Measurements from ENCODE around the gene PAPPA. TPM values are rescaled to one million over a fixed set of nuclear protein-coding genes. Genes with fewer than 3 reads are reported as not detected.

The PAPPA gene
- total RNA-seq, 2 donors from 2014 or later = 1.8 to 5.7 TPM

- Histone ChIP-seq H3K4me1 (no peaks in the 10 kb centered on the region), H3K4me3 (no peak overlapping the region), H3K9me3 (no peaks in the 10 kb centered on the region), H3K27ac (no peak overlapping the region), H3K27me3 (no peaks in the 10 kb centered on the region), H3K36me3 (no peaks in the 10 kb centered on the region)
- no peak for DNase-seq (ENCODE audit: low spot score)
- TF ChIP-seq CTCF (IDR thresholded peaks at IDR 0.05) = no peak
Measured at GRCh38 chr9:116165912-116166311, 12.3 kb downstream of the PAPPA start.

DNA sequence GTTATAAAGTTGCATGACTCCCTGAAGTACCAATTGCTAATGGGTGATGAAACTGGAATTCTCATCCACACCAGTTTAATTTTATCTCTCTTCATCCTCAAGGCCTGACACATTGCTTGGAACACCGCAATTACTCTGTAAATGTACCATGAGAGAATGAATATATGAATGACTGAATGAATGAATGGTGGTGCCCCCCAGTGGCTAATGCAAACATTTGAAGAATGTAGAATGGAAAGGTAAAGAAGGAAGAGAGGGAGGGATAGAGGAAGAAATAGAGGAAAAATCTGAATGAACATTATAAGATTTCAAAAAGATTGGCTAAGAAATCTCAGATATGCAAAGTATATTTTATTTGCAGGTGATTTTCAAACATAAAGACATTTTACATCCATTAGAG is 13.1 kb downstream of the PAPPA start:
- H3K27ac ChIP-seq = no peak overlapping the region
- no peak for TF ChIP-seq CTCF (IDR thresholded peaks at IDR 0.05)
- no peaks in the 10 kb centered on the region for H3K9me3 ChIP-seq
- no peak overlapping the region for H3K4me3 ChIP-seq
- no peak for DNase-seq (ENCODE audit: low spot score)
- H3K36me3 ChIP-seq = no peaks in the 10 kb centered on the region
- H3K4me1 ChIP-seq = no peaks in the 10 kb centered on the region
- no peaks in the 10 kb centered on the region for H3K27me3 ChIP-seq

DNA sequence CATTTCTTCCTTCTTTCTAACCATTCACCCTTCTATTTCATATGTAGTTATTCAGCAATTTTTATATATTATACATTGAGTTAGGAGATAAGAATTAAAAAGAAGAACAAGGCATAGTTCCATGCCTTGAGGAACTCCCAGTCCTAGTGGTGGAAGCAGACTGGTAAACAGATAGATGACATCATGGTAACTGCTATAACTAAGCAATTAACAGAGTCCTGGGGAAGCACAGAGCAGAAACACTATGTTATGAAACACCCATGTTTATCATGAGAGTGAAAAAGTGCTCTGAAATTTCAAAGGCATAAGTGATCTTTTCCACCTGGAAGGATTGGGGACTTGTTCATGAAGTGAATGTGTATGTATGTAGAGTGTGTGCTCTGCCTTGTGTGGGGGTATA is 14.6 kb downstream of the PAPPA start:
- Histone ChIP-seq H3K4me1 (no peaks in the 10 kb centered on the region), H3K27me3 (no peaks in the 10 kb centered on the region), H3K9me3 (no peaks in the 10 kb centered on the region), H3K27ac (no peak overlapping the region), H3K36me3 (no peaks in the 10 kb centered on the region), H3K4me3 (no peak overlapping the region)
- no peak for DNase-seq (ENCODE audit: low spot score)
- TF ChIP-seq CTCF (IDR thresholded peaks at IDR 0.05) = no peak

DNA sequence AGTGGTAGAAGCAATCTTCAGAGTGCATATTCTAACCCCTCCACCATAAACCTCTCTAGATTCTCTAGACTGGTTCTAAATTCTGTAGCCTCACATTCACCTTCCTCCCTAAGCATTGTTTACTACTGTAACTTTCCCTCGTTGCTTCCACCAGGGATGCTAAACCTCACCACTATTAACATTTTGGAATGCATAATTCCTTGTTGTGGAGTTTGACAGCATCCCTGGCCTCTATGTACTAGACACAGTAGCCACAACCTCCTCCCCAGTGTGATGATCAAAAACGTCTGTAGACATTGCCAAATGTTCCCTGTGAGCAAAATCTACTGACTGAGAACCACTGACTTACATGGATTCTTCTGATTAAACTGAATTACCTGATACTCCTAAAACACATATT is 18.6 kb downstream of the PAPPA start:
- DNase-seq (ENCODE audit: low spot score) = no peak
- TF ChIP-seq CTCF (IDR thresholded peaks at IDR 0.05) = no peak
- no peak overlapping the region for H3K27ac ChIP-seq
- no peaks in the 10 kb centered on the region for H3K36me3 ChIP-seq
- H3K27me3 ChIP-seq = no peaks in the 10 kb centered on the region
- H3K4me3 ChIP-seq = no peak overlapping the region
- H3K4me1 ChIP-seq = no peaks in the 10 kb centered on the region
- H3K9me3 ChIP-seq = no peaks in the 10 kb centered on the region

DNA sequence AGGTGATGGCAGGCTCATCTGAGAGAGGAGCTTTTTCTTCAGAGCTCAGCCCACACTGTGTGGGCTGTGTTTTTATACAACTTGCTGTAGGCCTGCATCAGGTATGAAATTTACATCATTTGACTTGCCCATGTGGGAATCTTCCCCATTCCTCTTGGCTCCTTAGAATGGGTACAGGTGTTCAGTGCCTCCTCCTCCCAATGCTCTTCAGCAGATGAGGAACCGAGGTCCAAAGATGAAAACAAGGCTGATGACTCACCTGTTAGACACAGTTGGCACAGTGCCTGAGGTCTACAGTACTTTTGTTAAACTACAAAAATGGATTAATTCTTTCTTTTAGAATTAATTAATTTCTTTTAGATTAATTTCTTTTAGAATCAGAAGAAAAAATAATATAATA is 20.8 kb downstream of the PAPPA start:
- H3K36me3 ChIP-seq = no peaks in the 10 kb centered on the region
- no peaks in the 10 kb centered on the region for H3K4me1 ChIP-seq
- H3K9me3 ChIP-seq = no peaks in the 10 kb centered on the region
- no peak for DNase-seq (ENCODE audit: low spot score)
- no peaks in the 10 kb centered on the region for H3K27me3 ChIP-seq
- H3K27ac ChIP-seq = no peak overlapping the region
- TF ChIP-seq CTCF (IDR thresholded peaks at IDR 0.05) = no peak
- H3K4me3 ChIP-seq = no peak overlapping the region

GRCh38 chr9:116175614-116176013 is 22.0 kb downstream of the PAPPA start:
- no peak for TF ChIP-seq CTCF (IDR thresholded peaks at IDR 0.05)
- Histone ChIP-seq H3K4me3 (no peak overlapping the region), H3K9me3 (no peaks in the 10 kb centered on the region), H3K27ac (no peak overlapping the region), H3K36me3 (no peaks in the 10 kb centered on the region), H3K4me1 (no peaks in the 10 kb centered on the region), H3K27me3 (no peaks in the 10 kb centered on the region)
- DNase-seq (ENCODE audit: low spot score) = no peak
